GM21576 (cell line): Measurements from ENCODE around the gene TM4SF20.
"Not testable (repeated sequence)": the region's sequence is repeated elsewhere in the genome, so short reads cannot be mapped to it uniquely, and the experiment has no call there.

Experiments
- ATAC-seq: cut with Tn5 transposase; IDR thresholded peaks from one replicate; pipeline ENCODE4 v1.9.1; 2021; ENCODE audit warnings: mild to moderate bottlenecking, moderate library complexity; ENCODE audit not compliant: unreplicated experiment

TM4SF20 gene

GRCh38 chr2:227398684-227399670, 19.9 kb upstream of the TM4SF20 start:
- ATAC-seq, result no peak

GRCh38 chr2:227397562-227397961, 18.5 kb upstream of the TM4SF20 start:
- no peak for ATAC-seq

GRCh38 chr2:227395556-227395955, 16.4 kb upstream of the TM4SF20 start:
- no peak for ATAC-seq

- ATAC-seq, result no peak
Observed at GRCh38 chr2:227394401-227394800, 15.3 kb upstream of the TM4SF20 start.

GRCh38 chr2:227390468-227391256, 11.6 kb upstream of the TM4SF20 start:
- no peak for ATAC-seq

GRCh38 chr2:227389661-227390060, 10.6 kb upstream of the TM4SF20 start:
- no peak for ATAC-seq

GRCh38 chr2:227389231-227389630, 10.1 kb upstream of the TM4SF20 start:
- no peak for ATAC-seq

GRCh38 chr2:227388537-227389011, 9.5 kb upstream of the TM4SF20 start:
- ATAC-seq, result no peak

GRCh38 chr2:227387583-227387982, 8.5 kb upstream of the TM4SF20 start, which contains the start of gene SCYGR1:
Gene SCYGR1, minus strand, starts transcription at chr2:227387949. Its CDS starts 0 bp downstream, at chr2:227387949.
- not testable (repeated sequence) for ATAC-seq

GRCh38 chr2:227386630-227387029, 7.5 kb upstream of the TM4SF20 start:
- ATAC-seq, result no peak

GRCh38 chr2:227383686-227384085, 4.6 kb upstream of the TM4SF20 start:
- no peak for ATAC-seq

GRCh38 chr2:227382241-227382835, 3.2 kb upstream of the TM4SF20 start:
- ATAC-seq, result not testable (repeated sequence)

GRCh38 chr2:227378371-227378782, 729 bp downstream of the TM4SF20 start:
- ATAC-seq, result no peak

- ATAC-seq, result no peak
Observed at GRCh38 chr2:227377467-227378351, 1.4 kb downstream of the TM4SF20 start.

GRCh38 chr2:227376656-227377396, 2.3 kb downstream of the TM4SF20 start:
- no peak for ATAC-seq

- no peak for ATAC-seq
Observed at GRCh38 chr2:227374158-227374557, 4.9 kb downstream of the TM4SF20 start.

GRCh38 chr2:227373389-227373788, 5.7 kb downstream of the TM4SF20 start:
- ATAC-seq, result no peak

- ATAC-seq, result no peak
Observed at GRCh38 chr2:227370791-227371312, 8.3 kb downstream of the TM4SF20 start.

- ATAC-seq, result no peak
Observed at GRCh38 chr2:227370092-227370491, 9.0 kb downstream of the TM4SF20 start.
